CD4-positive, alpha-beta T cell treated with Interleukin-15 for 4 hours (primary cell): ENCODE measurements around the gene ADGRB3.

Source experiments
- DNase-seq: peaks from one replicate; pipeline ENCODE4 v3.0.0-alpha.2; 2020; ENCODE audit warnings: low spot score

Gene ADGRB3

DNA sequence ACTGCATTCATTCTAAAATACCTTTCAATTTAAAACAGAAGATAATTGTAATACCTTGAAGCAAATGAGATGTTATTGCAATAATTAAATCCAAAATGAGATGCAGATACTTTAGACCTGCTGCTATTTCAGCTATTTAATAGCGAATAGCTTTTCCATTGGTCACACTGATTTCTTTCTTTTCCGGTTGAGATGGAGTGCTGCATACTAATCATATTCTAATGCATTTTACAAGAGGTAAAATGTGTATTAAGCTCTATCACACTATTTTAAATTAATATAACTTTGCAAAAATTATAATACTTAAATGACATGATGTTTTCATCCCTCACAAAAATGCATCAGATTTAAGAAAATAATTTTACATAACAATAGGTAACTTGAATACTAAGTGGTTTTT, 74.0 kb downstream of the ADGRB3 start:
- no peak for DNase-seq

DNA sequence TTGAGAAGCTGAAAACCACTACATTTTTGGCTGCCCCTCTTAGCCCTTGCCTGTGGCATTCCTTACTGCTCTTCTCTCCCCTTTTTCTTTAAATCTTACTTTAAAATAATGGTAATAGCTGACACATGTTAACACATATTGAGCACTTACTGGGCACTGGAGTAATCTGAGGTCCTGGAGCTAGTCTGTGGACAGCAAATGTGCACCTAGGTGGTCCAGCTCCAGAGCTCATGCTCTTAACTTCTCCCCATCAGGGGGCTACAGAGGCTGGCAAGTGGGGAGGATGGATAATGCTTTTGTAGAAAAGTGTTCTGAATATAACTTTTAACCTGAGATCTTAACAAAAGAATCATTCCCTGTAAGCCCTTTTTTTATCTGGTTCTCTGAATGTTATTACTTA, 74.8 kb downstream of the ADGRB3 start:
- no peak for DNase-seq

DNA sequence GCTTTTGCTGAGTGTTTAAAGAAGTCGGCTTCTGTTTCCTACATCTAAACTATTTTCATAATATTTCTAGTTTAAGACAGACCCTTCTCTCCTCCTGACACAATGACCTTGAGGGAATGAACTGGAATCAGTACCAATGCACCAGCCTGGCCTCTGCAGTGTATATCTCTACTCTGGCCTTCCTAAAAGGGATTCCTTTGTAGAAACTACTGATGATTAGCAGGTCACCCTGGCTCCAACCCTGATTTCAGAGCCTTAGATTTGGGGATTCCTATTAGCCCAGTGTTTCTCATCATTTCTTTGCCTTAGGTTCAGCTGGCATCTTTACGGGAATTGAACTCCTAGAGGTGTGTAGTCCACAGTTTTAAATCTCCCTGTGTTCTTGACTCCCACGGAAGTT, 75.4 kb downstream of the ADGRB3 start:
- DNase-seq: no peak

DNA sequence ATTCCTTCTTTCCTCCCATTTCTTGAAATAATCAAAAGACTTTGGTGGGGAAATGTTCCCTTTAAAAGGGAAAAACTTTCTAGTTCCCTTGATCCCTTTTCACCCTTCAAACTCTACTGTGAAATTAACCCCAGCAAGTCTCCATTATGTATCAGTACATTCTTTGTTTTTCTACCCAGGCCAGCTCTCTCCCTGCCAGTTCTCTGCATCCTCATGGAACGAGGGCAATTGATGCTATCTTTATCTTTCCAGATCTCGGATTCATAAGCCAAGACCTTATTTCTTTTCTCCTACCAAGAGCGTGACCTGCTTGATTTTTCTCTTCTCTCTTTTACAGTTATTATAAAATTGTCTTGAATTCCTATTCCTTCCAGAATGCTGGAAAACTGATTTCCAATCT, 75.8 kb downstream of the ADGRB3 start:
- DNase-seq: no peak

DNA sequence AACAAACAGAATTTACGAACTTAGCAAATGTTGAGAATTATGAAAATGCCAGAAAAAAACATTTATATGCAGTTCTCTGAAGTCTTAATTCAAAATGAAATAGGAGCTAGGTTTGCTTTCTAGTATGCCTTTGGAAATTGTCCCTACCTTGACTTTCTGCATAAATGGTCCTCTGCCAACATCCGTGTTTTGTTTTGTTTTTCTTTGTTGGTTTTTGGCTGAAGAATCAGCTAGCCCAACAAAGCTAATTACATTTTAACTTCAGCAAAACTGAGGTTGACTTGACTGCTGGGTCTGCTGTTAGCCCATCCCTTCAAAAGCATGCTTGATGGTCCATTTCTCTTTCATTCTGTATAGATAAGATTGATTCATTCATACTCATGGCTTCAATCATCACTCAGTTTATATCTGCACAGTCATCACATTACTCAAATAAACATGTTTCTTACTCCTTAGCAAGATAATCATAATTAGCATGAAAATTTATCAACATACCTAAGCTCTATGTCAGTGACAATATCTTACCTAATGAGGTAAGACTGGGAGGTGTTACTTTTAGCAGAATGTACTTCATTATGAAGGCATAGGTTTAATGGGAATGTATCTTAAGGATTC, 76.4 kb downstream of the ADGRB3 start:
- DNase-seq: no peak

DNA sequence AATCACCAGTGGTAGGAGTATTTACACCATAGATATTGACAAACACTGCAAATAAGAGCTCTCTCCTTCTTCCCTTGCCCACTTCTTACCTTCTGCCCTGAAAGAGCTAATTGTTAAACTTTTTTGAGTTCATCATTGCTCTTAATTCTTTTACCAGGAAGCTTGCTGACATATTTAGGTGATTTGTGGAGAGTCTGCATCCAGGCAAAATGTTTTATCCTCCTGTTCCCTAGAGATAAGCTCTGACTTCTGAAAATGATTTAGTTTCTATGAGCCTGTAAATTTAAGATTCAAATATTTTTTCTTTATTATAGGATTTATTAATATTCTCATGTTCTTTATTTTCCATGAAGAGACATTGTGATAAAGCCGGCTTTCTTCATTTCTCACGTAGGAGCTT, 81.5 kb downstream of the ADGRB3 start:
- DNase-seq: no peak

DNA sequence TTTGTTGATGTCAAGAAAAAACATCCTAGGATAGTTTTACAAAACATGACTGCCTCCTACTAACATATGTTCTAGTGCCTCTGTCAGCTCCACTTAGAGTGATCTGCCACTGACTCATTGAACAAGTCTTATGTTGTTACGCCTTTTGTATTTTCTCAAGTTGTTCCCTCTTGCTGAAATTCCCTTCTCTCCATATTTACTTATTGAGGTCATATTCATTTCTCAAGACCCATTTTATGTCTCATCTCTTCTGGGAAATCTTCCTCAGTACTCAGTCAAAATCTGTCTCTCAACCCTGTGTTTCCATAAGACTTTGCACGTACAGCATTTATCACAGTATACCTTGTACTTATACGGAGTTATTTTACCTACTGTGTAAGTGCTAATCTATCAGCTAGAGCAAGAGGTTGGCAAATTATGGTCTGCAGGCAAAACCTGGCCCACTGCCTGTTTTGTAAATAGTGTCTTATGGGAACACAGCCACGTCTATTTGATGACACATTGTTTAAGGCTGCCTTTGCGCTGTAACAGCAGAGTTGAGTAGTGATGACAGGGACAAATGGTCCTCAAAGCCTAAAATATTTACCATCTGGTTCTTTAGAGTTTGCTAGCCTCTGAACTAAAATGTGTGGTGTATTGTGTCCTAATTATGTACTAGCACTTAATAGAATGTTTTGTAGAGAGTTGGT, 83.4 kb downstream of the ADGRB3 start:
- no peak for DNase-seq

DNA sequence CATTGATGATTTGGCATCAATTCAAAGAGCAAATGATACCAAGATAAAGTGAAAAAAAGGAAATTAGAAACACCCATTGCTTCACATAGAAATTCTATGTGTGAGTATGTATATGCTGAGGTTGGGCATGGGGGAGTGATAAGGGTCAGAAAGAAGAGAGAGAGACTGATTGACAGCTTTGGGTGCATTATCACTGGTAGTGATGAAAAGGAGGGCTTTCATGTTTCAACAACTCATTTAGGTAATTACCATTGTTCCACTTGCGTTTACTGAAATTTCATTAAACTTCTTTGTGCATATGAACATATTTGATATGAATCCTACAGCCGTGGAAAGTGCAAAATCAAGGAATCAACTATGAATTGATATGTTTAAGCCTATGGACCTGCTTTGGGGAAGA, 84.7 kb downstream of the ADGRB3 start:
- no peak for DNase-seq

DNA sequence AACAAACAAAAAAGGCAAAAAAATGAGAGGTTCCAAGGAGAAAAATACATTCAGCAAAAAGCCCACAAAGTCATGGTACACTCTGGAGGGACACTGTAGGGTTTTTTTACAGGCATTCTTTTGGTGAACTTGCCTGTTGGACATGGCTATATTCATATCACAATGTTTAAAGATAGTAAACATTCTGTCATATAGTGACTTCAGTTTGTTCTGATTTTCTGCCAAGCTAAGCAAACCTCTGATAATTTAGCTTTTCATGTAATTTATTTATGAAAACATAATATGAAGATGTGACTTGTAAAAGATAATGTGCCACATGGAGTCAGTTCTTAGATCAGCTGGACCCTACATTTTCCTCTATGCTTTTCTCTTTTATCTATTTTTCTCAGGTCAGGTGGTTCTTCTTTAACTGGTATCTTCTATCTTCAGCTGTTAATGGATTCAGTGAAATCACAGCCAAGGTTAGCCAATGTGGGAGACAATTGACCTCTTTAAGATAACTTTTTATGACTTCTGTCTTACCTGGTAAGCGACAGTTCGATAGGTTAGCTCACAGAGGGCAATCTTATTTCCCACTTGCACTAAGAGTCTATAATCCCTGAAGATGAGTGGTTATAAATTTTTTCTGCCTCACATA, 87.9 kb downstream of the ADGRB3 start:
- no peak for DNase-seq

DNA sequence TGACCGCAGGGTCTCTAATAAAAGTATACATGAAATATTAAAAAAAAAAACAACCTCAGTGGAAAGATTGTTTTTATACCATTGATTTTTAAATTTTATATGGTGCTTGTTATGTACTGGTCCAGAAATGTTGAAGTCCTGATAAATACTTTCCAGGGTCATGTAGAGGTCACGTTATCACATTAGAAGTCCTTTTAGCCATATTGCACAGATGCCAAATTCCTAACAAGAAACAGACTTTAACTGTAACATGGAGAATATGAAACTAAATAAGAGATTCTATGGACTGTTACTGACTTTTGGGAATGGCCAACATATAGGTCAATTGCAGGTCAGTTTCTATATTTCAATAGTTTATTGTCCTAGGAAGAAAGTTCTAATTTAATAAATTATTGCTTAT, 89.0 kb downstream of the ADGRB3 start:
- DNase-seq: no peak

DNA sequence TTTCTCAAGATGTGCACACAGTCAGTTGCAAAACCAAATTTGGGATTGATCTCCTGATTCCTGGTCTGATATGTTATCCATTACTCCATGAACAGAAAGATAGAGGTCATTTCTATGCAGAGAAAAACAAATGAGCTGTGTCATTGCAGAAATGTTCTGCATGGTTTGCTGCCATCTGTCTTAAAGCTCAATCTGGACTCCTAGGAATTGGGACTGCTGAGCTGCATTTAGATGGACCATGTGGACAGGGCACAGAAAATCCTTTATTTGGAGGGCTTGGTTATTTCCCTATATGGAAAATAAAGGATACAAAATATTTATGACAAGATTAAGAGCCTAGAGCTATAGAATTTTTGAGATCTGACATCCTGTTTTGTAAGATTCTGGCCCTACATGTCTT, 91.3 kb downstream of the ADGRB3 start:
- no peak for DNase-seq

DNA sequence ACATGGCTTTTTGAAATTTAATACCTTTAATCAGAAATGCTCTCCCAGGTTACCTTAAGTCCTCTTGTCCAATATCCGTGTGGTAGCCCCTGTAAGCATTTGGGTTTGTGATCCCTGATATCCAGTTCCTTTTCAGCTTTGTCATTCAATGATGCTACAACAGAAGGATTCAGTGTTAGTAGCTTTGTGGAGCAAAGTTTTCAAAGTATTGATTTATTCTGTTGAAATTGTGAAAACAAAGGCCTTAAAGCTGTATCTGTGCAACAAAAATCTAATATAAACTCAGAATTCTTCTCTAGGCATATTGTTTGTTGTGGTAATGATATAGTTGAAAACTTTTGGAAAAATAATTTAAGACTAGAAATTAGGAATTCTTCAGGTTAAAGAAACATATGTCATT, 91.9 kb downstream of the ADGRB3 start:
- DNase-seq: no peak

DNA sequence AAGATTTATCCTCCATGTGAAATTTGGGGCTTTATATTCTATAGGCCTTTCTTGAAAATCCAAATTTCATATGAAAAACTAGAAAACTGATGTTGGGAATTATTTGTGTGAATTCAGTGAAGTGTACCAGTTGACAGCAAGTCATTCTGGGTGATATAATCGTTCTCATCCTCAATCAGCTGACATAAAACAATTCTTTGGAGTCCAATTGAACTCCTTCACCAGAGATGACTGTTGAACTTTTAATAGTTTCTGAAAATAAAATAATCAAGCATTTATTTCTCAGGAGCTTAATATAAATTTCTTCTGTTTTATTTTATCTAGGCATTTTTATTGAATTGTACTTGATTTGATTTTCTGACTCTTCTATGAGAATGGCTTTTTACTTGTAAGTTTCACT, 92.6 kb downstream of the ADGRB3 start:
- DNase-seq: no peak

DNA sequence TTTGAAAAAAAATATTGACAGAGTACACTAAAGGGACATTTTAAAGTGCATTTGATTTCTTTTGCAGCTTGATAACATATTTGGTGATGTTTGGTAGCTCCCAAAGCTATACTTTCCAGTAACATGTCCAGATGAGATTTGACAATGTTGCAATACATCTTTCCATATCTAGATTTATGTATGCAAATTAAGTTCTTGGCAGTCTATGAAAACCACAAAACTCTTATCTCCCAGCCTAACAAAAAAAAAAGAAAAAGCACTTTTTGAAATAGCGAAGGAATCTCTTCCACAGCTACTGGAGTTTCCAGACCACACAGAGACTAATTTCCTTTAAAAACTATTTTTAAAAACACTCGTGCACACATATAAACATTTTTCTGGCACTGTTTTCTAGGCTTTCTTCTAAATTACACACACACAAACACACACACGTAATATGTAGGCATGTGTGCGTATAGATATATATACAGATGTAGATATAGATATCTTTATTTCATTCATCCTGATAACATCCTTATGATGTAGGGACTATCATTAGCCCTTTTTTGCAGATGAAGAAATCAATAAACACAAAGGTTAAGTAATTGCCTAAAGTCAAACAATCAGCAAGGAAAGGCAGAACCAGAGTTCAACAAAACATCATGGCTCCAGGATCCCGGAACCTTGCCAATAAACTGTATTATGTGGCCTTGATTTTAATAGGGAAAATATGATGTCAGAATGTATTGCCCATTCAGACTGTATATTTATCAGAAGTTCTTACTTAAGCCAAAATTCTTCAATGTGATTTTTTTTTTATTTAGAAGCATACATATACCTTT, 93.3 kb downstream of the ADGRB3 start:
- no peak for DNase-seq

DNA sequence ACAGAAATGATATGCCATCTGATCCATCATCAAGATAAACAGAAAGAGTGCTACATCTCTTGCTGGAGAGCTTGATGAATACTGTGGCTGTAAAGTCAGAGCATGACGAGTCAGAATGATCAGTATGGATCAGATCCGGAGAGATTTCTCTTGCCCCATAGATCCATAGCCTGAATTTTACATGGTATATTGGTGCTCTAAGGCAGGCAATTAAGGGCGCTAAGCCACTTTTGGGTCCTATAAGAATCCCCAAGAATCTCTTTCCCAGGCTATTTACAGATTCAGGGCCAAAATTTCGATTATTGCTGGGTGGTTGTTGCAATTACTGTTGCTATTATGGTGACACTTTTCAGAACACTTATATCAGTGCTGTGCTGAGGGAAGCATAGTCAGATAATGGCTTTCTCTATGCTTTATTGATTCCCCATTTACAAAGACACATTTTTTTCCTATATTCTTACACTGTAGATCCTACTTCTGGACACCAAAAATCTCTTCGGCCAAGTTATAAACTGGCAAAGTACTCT, 94.4 kb downstream of the ADGRB3 start:
- DNase-seq: no peak

DNA sequence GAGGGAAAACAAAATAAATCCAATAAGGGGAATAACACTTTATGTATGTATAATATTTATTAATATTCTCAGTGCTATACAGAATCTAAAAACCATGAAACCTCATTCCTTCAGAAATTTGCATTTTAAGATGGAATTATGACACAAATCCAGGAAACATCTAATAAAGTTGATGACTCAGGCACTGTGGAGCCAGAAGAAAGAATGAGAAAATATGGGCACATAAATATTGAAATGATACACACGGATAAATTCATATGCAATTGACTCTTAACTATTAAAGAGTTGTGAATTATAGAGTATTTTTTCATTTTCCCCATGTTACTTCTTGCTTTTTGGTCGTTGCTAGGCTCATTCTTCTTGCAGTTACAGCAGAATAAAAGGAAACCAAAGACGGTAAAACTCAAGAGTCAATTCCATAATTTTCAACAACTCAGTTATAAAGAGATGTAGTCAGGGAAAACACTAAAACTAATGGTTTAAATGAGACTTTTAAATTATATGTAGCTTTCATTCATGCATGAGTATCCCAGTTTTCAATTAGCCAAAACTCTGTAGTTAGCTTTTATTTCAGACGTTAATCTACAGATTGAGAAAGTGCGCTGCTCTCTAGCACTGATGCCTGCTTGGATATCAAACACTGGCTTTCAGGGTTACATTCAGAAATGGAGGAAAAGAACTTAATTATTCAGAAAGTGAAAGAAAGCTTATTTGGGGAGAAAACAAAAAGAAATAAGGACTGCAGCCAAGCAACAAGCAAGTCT, 95.4 kb downstream of the ADGRB3 start:
- no peak for DNase-seq

DNA sequence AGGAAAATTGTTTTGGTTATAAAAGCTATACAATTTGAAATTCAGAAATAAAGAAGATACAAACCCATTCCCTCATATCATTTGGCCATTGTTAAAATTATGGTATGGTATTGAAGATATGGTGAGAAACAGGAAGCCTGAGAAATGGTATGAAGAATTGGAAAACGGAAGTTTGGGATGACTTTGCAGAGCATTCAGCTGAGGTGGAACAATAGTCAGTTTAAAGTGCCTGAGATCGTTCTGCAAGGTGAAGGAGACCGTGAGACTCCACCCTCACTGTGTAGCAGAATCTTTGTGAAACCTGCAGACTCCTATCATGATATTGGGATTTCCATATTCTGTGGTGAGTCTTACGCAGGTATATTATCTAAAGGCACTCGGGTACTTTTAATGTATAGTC, 97.3 kb downstream of the ADGRB3 start:
- no peak for DNase-seq

DNA sequence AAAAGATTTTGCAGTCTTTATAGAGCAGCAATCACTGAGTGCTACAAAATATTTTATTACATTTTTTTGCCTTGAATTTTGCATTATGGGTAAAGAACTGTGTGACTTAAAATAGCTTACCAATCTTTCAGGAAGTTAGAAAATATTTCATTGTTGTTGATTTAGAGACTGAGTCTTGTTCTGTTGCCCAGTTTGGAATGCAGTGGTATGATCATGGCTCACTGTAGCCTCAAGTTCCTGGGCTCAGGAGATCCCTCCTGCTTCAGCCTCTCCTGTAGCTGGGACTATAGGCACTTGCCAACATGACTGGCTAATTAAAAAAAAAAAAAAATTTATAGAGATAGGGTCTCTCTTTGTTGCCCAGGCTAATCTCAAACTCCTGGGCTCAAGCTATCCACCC, 100.8 kb downstream of the ADGRB3 start:
- DNase-seq: no peak

DNA sequence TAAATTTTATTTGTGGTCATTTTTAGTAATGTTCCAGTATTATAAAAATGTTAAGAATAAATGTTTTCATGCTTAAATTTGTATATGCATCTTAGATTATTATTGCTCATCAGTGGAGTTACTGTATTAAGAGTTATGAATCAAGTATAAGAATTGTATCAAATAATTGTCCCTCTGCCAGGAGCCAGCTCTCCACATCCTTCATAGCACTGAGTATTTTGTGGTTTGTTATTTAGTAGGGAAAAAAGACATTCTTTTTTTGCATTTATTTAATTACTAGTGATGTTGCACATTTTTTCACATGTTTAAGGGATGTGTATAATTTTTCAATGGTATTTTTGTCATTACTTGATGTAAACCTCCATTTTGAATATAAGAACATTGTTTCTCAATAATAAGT, 102.0 kb downstream of the ADGRB3 start:
- no peak for DNase-seq

DNA sequence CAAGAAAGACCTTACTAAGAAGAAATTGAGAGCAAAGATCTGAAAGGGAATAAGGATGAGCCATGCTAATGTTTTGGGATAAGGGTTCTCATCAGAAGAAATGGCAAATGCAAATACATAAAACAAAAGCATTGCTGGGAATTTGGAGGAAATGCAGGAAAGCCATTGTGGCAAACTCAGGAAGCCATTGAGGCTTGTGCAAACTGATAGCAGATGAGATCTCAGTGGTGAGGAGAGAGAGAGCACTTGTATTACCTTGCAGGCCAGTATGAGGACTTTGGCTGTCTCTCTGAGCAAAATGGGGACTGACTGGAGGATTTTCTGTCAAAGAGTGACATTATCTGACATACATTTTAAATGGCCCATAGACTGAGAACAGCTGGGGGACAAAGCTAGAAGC, 103.0 kb downstream of the ADGRB3 start:
- DNase-seq: no peak

DNA sequence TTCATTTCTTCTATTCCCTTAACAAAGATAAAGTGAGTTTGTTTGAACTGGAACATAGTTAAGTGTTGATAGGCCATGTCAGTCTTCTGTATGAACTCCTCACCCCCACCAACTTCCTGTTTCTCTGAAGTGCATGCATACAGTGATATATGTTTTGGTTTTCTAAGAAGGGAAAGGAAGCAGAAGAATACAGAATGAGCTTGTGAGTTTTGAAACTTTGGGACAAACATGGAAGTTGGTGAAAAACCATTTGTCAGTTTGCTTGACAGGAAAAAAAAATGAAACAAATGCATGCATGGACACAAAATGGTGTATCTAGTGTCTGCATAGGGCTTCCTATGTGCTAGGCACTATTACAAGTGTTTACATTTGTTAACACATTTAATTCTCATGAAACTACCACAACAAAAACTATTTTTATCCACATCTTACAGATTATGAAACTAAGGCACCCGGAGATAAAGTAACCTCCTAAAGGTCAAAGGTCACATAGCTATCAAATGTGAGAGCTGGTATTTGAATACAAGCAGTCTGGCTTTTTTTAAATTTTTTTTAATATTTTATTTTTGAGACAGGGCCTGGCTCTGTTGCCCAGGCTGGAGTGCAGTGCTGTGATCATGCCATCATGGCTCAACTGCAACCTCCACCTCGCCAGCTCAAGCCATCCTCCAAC, 105.9 kb downstream of the ADGRB3 start:
- no peak for DNase-seq
